Breast epithelium (tissue), 4 donors: Measurements from ENCODE around the gene BCL7A. TPM values are rescaled to one million over a fixed set of nuclear protein-coding genes. Genes with fewer than 3 reads are reported as not detected.

Experiments used
- DNase-seq, 2 donors: peaks; one replicate each; pipeline ENCODE4 v3.0.0-alpha.2; 2019; ENCODE audit warnings: low spot score in 2 of 2
- H3K27ac ChIP-seq, 2 donors: fragments of 200-600 bp; sonication (generic) in 1 of 2; one replicate each; pipeline ENCODE4 v1.5.1; 2016 to 2019; ENCODE audit warnings: mild to moderate bottlenecking in 1 of 2
- H3K27me3 ChIP-seq, 2 donors: fragments of 200-600 bp; sonication (generic) in 1 of 2; one replicate each; pipeline versions ENCODE4 v1.5.1 to v1.6.0; 2017 to 2019; ENCODE audit warnings: control low read depth in 1 of 2, mild to moderate bottlenecking in 1 of 2
- H3K36me3 ChIP-seq: fragments of 200-600 bp; one replicate; pipeline ENCODE4 v1.5.1; 2019
- H3K4me1 ChIP-seq, 2 donors: fragments of 200-600 bp; sonication (generic); one replicate each; pipeline ENCODE4 v1.5.1; 2016 to 2019; ENCODE audit warnings: control low read depth in 1 of 2
- H3K4me3 ChIP-seq, 3 donors: fragments of 200-600 bp; sonication (generic); 1 replicate in 2 of 3; 2 replicates in 1 of 3; pipeline ENCODE4 v1.5.1; 2016 to 2019; ENCODE audit warnings: mild to moderate bottlenecking in 3 of 3, moderate library complexity in 2 of 3
- H3K9me3 ChIP-seq, 2 donors: fragments of 200-600 bp; sonication (generic) in 1 of 2; one replicate each; pipeline ENCODE4 v1.5.1; 2016 to 2019; ENCODE audit warnings: control low read depth in 1 of 2
- POLR2A ChIP-seq: fragments of 450-650 bp; IDR thresholded peaks from one replicate; pipeline ENCODE4 v1.6.1; 2016; ENCODE audit warnings: antibody characterized with exemption, mild to moderate bottlenecking, moderate library complexity
- POLR2AphosphoS5 ChIP-seq, 3 donors: sonication (generic); formaldehyde crosslinking; IDR thresholded peaks; one replicate each; pipeline ENCODE4 v1.6.1; 2017; ENCODE audit warnings: antibody characterized with exemption in 3 of 3
- intact Hi-C: fragments of 100-400 bp; cut with DNase I; formaldehyde crosslinking; loops from one replicate; pipeline ENCODE4 v1.15.1; 2023; ENCODE audit warnings: low total_unique reads
- total RNA-seq, 3 donors: library from RNA; depleted of rRNA; stranded (reverse); fragments of >200 nt; gene quantifications; one replicate each; pipeline ENCODE4 v1.1.0, GENCODE V29; 2016
- TF ChIP-seq, protein P1 (sequence below), 3 donors: fragments of 450-650 bp; IDR thresholded peaks; one replicate each; pipeline ENCODE4 v1.5.1; 2016 to 2017; ENCODE audit warnings: antibody characterized with exemption in 3 of 3, mild to moderate bottlenecking in 3 of 3, moderate library complexity in 3 of 3

BCL7A gene
- total RNA-seq, 3 donors from 2014 or later = 6.2 to 13.5 (median 8.8) TPM

GRCh38 chr12:122046145-122046544 is 24.5 kb downstream of the BCL7A start:
- TF ChIP-seq, protein P1, sequence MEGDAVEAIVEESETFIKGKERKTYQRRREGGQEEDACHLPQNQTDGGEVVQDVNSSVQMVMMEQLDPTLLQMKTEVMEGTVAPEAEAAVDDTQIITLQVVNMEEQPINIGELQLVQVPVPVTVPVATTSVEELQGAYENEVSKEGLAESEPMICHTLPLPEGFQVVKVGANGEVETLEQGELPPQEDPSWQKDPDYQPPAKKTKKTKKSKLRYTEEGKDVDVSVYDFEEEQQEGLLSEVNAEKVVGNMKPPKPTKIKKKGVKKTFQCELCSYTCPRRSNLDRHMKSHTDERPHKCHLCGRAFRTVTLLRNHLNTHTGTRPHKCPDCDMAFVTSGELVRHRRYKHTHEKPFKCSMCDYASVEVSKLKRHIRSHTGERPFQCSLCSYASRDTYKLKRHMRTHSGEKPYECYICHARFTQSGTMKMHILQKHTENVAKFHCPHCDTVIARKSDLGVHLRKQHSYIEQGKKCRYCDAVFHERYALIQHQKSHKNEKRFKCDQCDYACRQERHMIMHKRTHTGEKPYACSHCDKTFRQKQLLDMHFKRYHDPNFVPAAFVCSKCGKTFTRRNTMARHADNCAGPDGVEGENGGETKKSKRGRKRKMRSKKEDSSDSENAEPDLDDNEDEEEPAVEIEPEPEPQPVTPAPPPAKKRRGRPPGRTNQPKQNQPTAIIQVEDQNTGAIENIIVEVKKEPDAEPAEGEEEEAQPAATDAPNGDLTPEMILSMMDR (IDR thresholded peaks at IDR 0.05) = no peak
- no peak for TF ChIP-seq POLR2A
- TF ChIP-seq POLR2AphosphoS5 (IDR thresholded peaks at IDR 0.05) = no peak
- no peak for DNase-seq
- Histone ChIP-seq H3K4me1 (no peaks in the 10 kb centered on the region), H3K4me3 (no peak overlapping the region), H3K27ac (no peak overlapping the region), H3K9me3 (no peaks in the 10 kb centered on the region), H3K36me3 (no peaks in the 10 kb centered on the region), H3K27me3 (no peaks in the 10 kb centered on the region)
- intact Hi-C loops = no loop called here

DNA sequence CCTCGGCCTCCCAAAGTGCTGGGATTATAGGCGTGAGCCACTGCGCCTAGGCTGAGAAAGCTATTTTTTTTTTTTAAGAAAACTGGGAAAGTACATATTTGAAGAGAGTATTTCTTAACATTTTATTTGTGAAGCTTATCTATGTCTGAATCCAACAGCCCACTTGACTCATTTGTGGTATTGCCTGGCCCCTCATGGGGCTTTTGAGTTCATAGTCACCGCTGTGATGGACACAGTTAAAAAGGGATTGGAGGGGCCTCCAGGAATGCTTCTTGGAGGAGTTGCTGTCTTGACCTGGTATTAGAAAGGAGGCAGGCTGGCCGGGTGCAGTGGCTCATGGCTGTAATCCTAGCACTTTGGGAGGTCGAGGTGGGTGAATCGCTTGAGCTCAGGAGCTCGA is 26.5 kb downstream of the BCL7A start:
- no peaks in the 10 kb centered on the region for H3K4me1 ChIP-seq
- intact Hi-C loops = no loop called here
- H3K9me3 ChIP-seq = no peaks in the 10 kb centered on the region
- no peak overlapping the region for H3K4me3 ChIP-seq
- no peaks in the 10 kb centered on the region for H3K36me3 ChIP-seq
- DNase-seq = no peak
- TF ChIP-seq POLR2A (no peak), POLR2AphosphoS5 (IDR thresholded peaks at IDR 0.05) (no peak)
- TF ChIP-seq, protein P1 (IDR thresholded peaks at IDR 0.05) = no peak
- H3K27me3 ChIP-seq = no peaks in the 10 kb centered on the region
- H3K27ac ChIP-seq = no peak overlapping the region

DNA sequence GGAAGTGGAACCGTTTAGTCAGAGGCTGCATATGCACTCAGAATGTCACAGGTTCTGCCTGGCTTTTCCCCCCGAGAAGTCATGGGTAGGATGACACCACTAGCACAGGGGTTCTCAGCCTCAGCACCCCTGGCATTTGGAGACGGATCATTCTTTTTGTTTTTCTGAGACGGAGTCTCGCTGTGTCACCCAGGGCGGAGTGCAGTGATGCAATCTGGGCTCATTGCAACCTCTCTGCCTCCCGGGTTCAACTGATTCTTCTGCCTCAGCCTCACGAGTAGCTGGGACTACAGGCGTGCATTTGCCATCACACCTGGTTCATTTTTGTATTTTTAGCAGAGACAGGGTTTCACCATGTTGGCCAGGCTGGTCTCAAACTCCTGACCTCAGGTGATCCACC is 28.1 kb downstream of the BCL7A start:
- no peaks in the 10 kb centered on the region for H3K9me3 ChIP-seq
- no peak overlapping the region for H3K4me3 ChIP-seq
- intact Hi-C loops = no loop called here
- H3K27ac ChIP-seq = no peak overlapping the region
- DNase-seq = no peak
- H3K36me3 ChIP-seq = no peaks in the 10 kb centered on the region
- H3K27me3 ChIP-seq = no peaks in the 10 kb centered on the region
- H3K4me1 ChIP-seq = no peaks in the 10 kb centered on the region
- no peak for TF ChIP-seq POLR2AphosphoS5 (IDR thresholded peaks at IDR 0.05)
- TF ChIP-seq POLR2A = no peak
- TF ChIP-seq, protein P1 (IDR thresholded peaks at IDR 0.05) = no peak

DNA sequence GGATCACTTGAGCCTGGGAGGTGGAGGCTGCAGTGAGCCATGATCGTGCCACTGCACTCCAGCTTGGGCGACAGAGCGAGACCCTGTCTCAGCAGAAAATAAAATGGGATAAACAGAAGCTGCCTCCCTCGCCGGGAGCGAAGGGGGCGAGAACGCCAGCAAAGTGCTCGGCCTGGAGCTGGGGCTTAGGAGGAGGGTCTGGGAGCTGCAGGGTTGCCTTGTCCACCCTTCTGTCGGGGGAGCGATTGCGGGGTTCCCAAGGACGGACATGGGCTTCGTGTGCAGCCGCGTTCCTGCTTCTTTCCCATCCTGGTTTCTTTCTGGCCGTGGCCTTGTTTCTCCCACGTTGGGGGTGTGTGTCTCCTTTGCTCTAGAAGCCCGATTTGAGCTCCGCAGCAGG is 29.0 kb downstream of the BCL7A start:
- DNase-seq = no peak
- no peaks in the 10 kb centered on the region for H3K27me3 ChIP-seq
- TF ChIP-seq, protein P1 (IDR thresholded peaks at IDR 0.05) = no peak
- no peak for TF ChIP-seq POLR2A
- TF ChIP-seq POLR2AphosphoS5 (IDR thresholded peaks at IDR 0.05) = no peak
- H3K4me3 ChIP-seq = no peak overlapping the region
- intact Hi-C loops = loop anchor here (1.0 kb wide), 1 partner anchor 71 kb away; no protein-coding TSS in a partner anchor
- H3K36me3 ChIP-seq = no peaks in the 10 kb centered on the region
- no peaks in the 10 kb centered on the region for H3K9me3 ChIP-seq
- H3K27ac ChIP-seq = peak overlapping the region; percentile 53 to 55
- H3K4me1 ChIP-seq = no peaks in the 10 kb centered on the region

- Histone ChIP-seq H3K27me3 (no peaks in the 10 kb centered on the region), H3K36me3 (no peaks in the 10 kb centered on the region), H3K27ac (peak overlapping the region; percentile 53 to 55), H3K4me1 (no peaks in the 10 kb centered on the region), H3K9me3 (no peaks in the 10 kb centered on the region), H3K4me3 (no peak overlapping the region)
- intact Hi-C loops = loop anchor here (1.0 kb wide), 1 partner anchor 70 kb away; no protein-coding TSS in a partner anchor
- TF ChIP-seq POLR2AphosphoS5 (IDR thresholded peaks at IDR 0.05) (peak in 1 of 3 donors; percentile 16), POLR2A (no peak)
- TF ChIP-seq, protein P1 (IDR thresholded peaks at IDR 0.05) = no peak
- no peak for DNase-seq
Measured at GRCh38 chr12:122051231-122051876, 29.7 kb downstream of the BCL7A start.
